ENCODE results near the gene SMAD6. TPM values are rescaled to one million over a fixed set of nuclear protein-coding genes. Genes with fewer than 3 reads are reported as not detected.

The SMAD6 gene
- total RNA-seq, 2 donors from 2014 or later, result 14.0 to 25.4 TPM

- H3K4me1 ChIP-seq, result peaks cover 4% of the 10 kb centered on the region
- 87 to 89% methylated on average over 9 of the region's 9 CpGs for WGBS, 2 donors
- TF ChIP-seq POLR2A (IDR thresholded peaks at IDR 0.05), result no peak
- no peak for TF ChIP-seq CTCF (IDR thresholded peaks at IDR 0.05)
These were observed 18.4 kb downstream of the SMAD6 start for GRCh38 chr15:66720206-66721010.

GRCh38 chr15:66721020-66721419 lies 19.0 kb downstream of the SMAD6 start:
- Histone ChIP-seq H3K4me3 (no peak overlapping the region), H3K36me3 (replicated peaks in 1 of 2; ENCODE audit: insufficient read depth in 1 of 2, low read depth in 2 of 2) (peaks cover 0 to 2% of the 10 kb centered on the region in 2 donors), H3K9me3 (no peaks in the 10 kb centered on the region), H3K27me3 (no peaks in the 10 kb centered on the region), H3K4me1 (no peaks in the 10 kb centered on the region), H3K27ac (no peak overlapping the region)
- TF ChIP-seq POLR2A (IDR thresholded peaks at IDR 0.05) (no peak), CTCF (IDR thresholded peaks at IDR 0.05) (no peak)
- intact Hi-C loops (cut with DNase I), result no loop called here
- DNase-seq (no peak), ATAC-seq (no peak)
- 87 to 93% methylated on average over 6 to 8 of the region's 8 CpGs for WGBS, 2 donors

More at GRCh38 chr15:66720206-66721010, 18.4 kb downstream of the SMAD6 start:
- ATAC-seq, result no peak
- Histone ChIP-seq H3K27me3 (no peaks in the 10 kb centered on the region), H3K4me3 (no peak overlapping the region), H3K36me3 (replicated peaks in 1 of 2; ENCODE audit: insufficient read depth in 1 of 2, low read depth in 2 of 2) (peaks cover 0 to 2% of the 10 kb centered on the region in 2 donors), H3K27ac (no peak overlapping the region), H3K9me3 (no peaks in the 10 kb centered on the region)
- DNase-seq, result no peak
- intact Hi-C loops (cut with DNase I), result no loop called here

GRCh38 chr15:66721501-66721937 lies 19.5 kb downstream of the SMAD6 start:
- no peak for DNase-seq
- ATAC-seq, result no peak
- no peaks in the 10 kb centered on the region for H3K9me3 ChIP-seq
- H3K36me3 ChIP-seq (replicated peaks in 1 of 2; ENCODE audit: insufficient read depth in 1 of 2, low read depth in 2 of 2), result peaks cover 0 to 2% of the 10 kb centered on the region in 2 donors
- 74 to 78% methylated on average over 4 of the region's 4 CpGs for WGBS, 2 donors
- no peak overlapping the region for H3K27ac ChIP-seq
- no peaks in the 10 kb centered on the region for H3K27me3 ChIP-seq
- intact Hi-C loops (cut with DNase I), result no loop called here
- no peak overlapping the region for H3K4me3 ChIP-seq
- no peaks in the 10 kb centered on the region for H3K4me1 ChIP-seq
- no peak for TF ChIP-seq CTCF (IDR thresholded peaks at IDR 0.05)
- no peak for TF ChIP-seq POLR2A (IDR thresholded peaks at IDR 0.05)

GRCh38 chr15:66721954-66722353 lies 19.9 kb downstream of the SMAD6 start:
- H3K9me3 ChIP-seq, result no peaks in the 10 kb centered on the region
- no peak overlapping the region for H3K4me3 ChIP-seq
- H3K36me3 ChIP-seq (replicated peaks in 1 of 2; ENCODE audit: insufficient read depth in 1 of 2, low read depth in 2 of 2), result peaks cover 0 to 2% of the 10 kb centered on the region in 2 donors
- no peak overlapping the region for H3K27ac ChIP-seq
- H3K27me3 ChIP-seq, result no peaks in the 10 kb centered on the region
- DNase-seq, result no peak
- intact Hi-C loops (cut with DNase I), result no loop called here
- 54 to 83% methylated on average over 6 of the region's 6 CpGs for WGBS, 2 donors
- no peak for ATAC-seq
- H3K4me1 ChIP-seq, result no peaks in the 10 kb centered on the region
- TF ChIP-seq CTCF (IDR thresholded peaks at IDR 0.05) (no peak), POLR2A (IDR thresholded peaks at IDR 0.05) (no peak)

All from body of pancreas (tissue), 4 donors.